ENCODE data around the gene MAP3K3. TPM values are rescaled to one million over a fixed set of nuclear protein-coding genes. Genes with fewer than 3 reads are reported as not detected.

Gene MAP3K3
- total RNA-seq, 4 donors from 2014 or later = 21.8 to 58.7 (median 29.7) TPM

- Histone ChIP-seq H3K4me1 (no peaks in the 10 kb centered on the region), H3K4me3 (no peak overlapping the region), H3K27ac (no peak overlapping the region), H3K27me3 (no peaks in the 10 kb centered on the region), H3K9me3 (no peaks in the 10 kb centered on the region), H3K36me3 (peaks cover 0 to 84% of the 10 kb centered on the region in 2 donors)
- in situ Hi-C loops (cut with MboI; ENCODE audit: low sequenced_read_pairs in 4 of 4) = loop anchor here in 1 of 4 donors (25.0 kb wide), 1 partner anchor 270 kb away; the partner anchor contains the start of gene CYB561
- TF ChIP-seq CTCF (IDR thresholded peaks at IDR 0.05 in 4 of 5, conservative IDR thresholded peaks at IDR 0.05 in 1 of 5) = no peak
- no peak for TF ChIP-seq POLR2A (IDR thresholded peaks at IDR 0.05)
- no peak for ATAC-seq
- intact Hi-C loops (cut with DNase I; ENCODE audit: low total_unique reads) = no loop called here
- no peak for DNase-seq
Measured at GRCh38 chr17:63707151-63707550, 84.9 kb downstream of the MAP3K3 start.

GRCh38 chr17:63709110-63709509, 86.9 kb downstream of the MAP3K3 start:
- Histone ChIP-seq H3K27me3 (no peaks in the 10 kb centered on the region), H3K36me3 (peaks cover 0 to 83% of the 10 kb centered on the region in 2 donors), H3K27ac (no peak overlapping the region), H3K4me3 (no peak overlapping the region), H3K4me1 (no peaks in the 10 kb centered on the region), H3K9me3 (no peaks in the 10 kb centered on the region)
- in situ Hi-C loops (cut with MboI; ENCODE audit: low sequenced_read_pairs in 4 of 4) = loop anchor here in 1 of 4 donors (25.0 kb wide), 1 partner anchor 272 kb away; the partner anchor contains the start of gene CYB561
- ATAC-seq (no peak), DNase-seq (no peak)
- TF ChIP-seq CTCF (IDR thresholded peaks at IDR 0.05 in 4 of 5, conservative IDR thresholded peaks at IDR 0.05 in 1 of 5) (no peak), POLR2A (IDR thresholded peaks at IDR 0.05) (no peak)
- intact Hi-C loops (cut with DNase I; ENCODE audit: low total_unique reads) = no loop called here

GRCh38 chr17:63714550-63715277, 92.5 kb downstream of the MAP3K3 start:
- peaks cover 0 to 38% of the 10 kb centered on the region in 2 donors for H3K36me3 ChIP-seq

GRCh38 chr17:63716426-63716825, 94.2 kb downstream of the MAP3K3 start:
- Histone ChIP-seq H3K4me1 (peaks cover 6 to 8% of the 10 kb centered on the region in 2 donors), H3K4me3 (no peak overlapping the region), H3K27me3 (no peaks in the 10 kb centered on the region), H3K9me3 (no peaks in the 10 kb centered on the region), H3K27ac (no peak overlapping the region), H3K36me3 (peaks cover 0 to 22% of the 10 kb centered on the region in 2 donors)
- intact Hi-C loops (cut with DNase I; ENCODE audit: low total_unique reads) (no loop called here), in situ Hi-C loops (cut with MboI; ENCODE audit: low sequenced_read_pairs in 4 of 4) (loop anchor here in 1 of 4 donors (25.0 kb wide), 1 partner anchor 279 kb away; the partner anchor contains the start of gene CYB561)
- TF ChIP-seq CTCF (IDR thresholded peaks at IDR 0.05 in 4 of 5, conservative IDR thresholded peaks at IDR 0.05 in 1 of 5) (no peak), POLR2A (IDR thresholded peaks at IDR 0.05) (no peak)
- ATAC-seq (no peak), DNase-seq (no peak)

More at GRCh38 chr17:63714550-63715277, 92.5 kb downstream of the MAP3K3 start:
- TF ChIP-seq POLR2A (IDR thresholded peaks at IDR 0.05) (no peak), CTCF (IDR thresholded peaks at IDR 0.05 in 4 of 5, conservative IDR thresholded peaks at IDR 0.05 in 1 of 5) (no peak)
- in situ Hi-C loops (cut with MboI; ENCODE audit: low sequenced_read_pairs in 4 of 4) (loop anchor here in 1 of 4 donors (25.0 kb wide), 1 partner anchor 277 kb away; the partner anchor contains the start of gene CYB561), intact Hi-C loops (cut with DNase I; ENCODE audit: low total_unique reads) (no loop called here)
- peak overlapping the region; percentile 3 to 68 (median 44) for H3K27ac ChIP-seq
- H3K9me3 ChIP-seq = no peaks in the 10 kb centered on the region
- H3K4me3 ChIP-seq = no peak overlapping the region
- H3K4me1 ChIP-seq = peaks cover 6 to 8% of the 10 kb centered on the region in 2 donors
- H3K27me3 ChIP-seq = no peaks in the 10 kb centered on the region
- DNase-seq = peak; percentile 42 to 73
- peak; percentile 96 to 99 for ATAC-seq

All from gastrocnemius medialis (tissue), 4 donors.